Osteoblast (primary cell): ENCODE data around the gene ERRFI1. TPM values are rescaled to one million over a fixed set of nuclear protein-coding genes. Genes with fewer than 3 reads are reported as not detected.

Source experiments
- DNase-seq: peaks from one replicate; pipeline ENCODE4 v3.0.0; 2011; ENCODE audit warnings: low spot score, mixed read lengths; ENCODE audit not compliant: insufficient read length; ENCODE audit errors: missing footprints
- H2AFZ ChIP-seq: 2 replicates; pipeline ENCODE4 v1.6.0; 2011; ENCODE audit warnings: mild to moderate bottlenecking, low read length
- H3K27ac ChIP-seq: 2 replicates; pipeline ENCODE4 v1.5.1; 2011; ENCODE audit warnings: mild to moderate bottlenecking, low read depth, low read length, moderate library complexity
- H3K27me3 ChIP-seq: 2 replicates; pipeline ENCODE4 v1.6.0; 2012; ENCODE audit warnings: mild to moderate bottlenecking, control low read depth, inconsistent platforms, low read length, moderate library complexity; ENCODE audit not compliant: insufficient read depth
- H3K36me3 ChIP-seq: 2 replicates; pipeline ENCODE4 v1.5.1; 2011; ENCODE audit warnings: mild to moderate bottlenecking, low read length, control low read depth, moderate library complexity; ENCODE audit not compliant: insufficient read depth
- H3K4me1 ChIP-seq: 2 replicates; pipeline ENCODE4 v1.5.1; 2011; ENCODE audit warnings: mild to moderate bottlenecking, low read length, control low read depth, moderate library complexity; ENCODE audit not compliant: insufficient read depth
- H3K4me2 ChIP-seq: 2 replicates; pipeline ENCODE4 v1.6.0; 2011; ENCODE audit warnings: mild to moderate bottlenecking, low read length; ENCODE audit not compliant: insufficient read depth
- H3K4me3 ChIP-seq: fragments of 200-600 bp; sonication (generic); 3 replicates; pipeline ENCODE4 v1.5.1; 2012; ENCODE audit warnings: mild to moderate bottlenecking, low read length, inconsistent platforms; ENCODE audit not compliant: insufficient read depth
- H3K79me2 ChIP-seq: 2 replicates; pipeline ENCODE4 v1.6.0; 2012; ENCODE audit warnings: mild to moderate bottlenecking, low read length, control low read depth, inconsistent platforms; ENCODE audit not compliant: insufficient read depth
- H3K9me3 ChIP-seq: 2 replicates; pipeline ENCODE4 v1.5.1; 2011; ENCODE audit warnings: low read depth, low read length, control low read depth
- H4K20me1 ChIP-seq: 2 replicates; pipeline ENCODE4 v1.6.0; 2012; ENCODE audit warnings: mild to moderate bottlenecking, low read length, control low read depth; ENCODE audit not compliant: insufficient read depth
- CTCF ChIP-seq: IDR thresholded peaks from 2 replicates; pipeline ENCODE4 v1.5.1; 2011; ENCODE audit warnings: mild to moderate bottlenecking, low read depth, low read length, moderate library complexity; ENCODE audit errors: extremely low read depth
- total RNA-seq: library from RNA; depleted of rRNA; stranded (reverse); fragments of >200 nt; gene quantifications from 2 replicates; pipeline ENCODE4 v1.2.3, GENCODE V29; 2012

Gene ERRFI1
- total RNA-seq, 1 donor = 69.5 TPM

DNA sequence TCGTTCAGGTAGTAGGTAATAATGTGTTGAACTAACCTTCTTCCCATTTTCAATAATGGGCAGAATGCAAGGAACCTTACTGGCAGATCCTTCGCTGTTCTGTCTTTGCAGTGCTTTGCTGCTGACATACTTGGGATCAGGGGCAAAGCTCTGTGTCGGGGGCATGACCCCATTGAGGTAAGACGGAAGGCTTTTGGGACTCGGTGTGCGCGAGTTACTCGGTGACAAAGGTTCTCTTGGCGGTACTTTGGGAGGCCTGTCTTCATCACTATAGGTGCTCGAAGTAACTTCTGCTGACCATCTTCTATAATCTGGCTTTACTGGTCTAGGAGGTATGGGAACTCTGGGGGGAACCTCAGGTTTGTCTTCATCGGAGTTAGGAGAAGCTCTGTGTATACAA is 12.7 kb downstream of the ERRFI1 start:
- no peaks in the 10 kb centered on the region for H3K27me3 ChIP-seq
- no peaks in the 10 kb centered on the region for H3K9me3 ChIP-seq
- TF ChIP-seq CTCF = no peak
- no peak overlapping the region for H3K4me3 ChIP-seq
- H3K79me2 ChIP-seq = peaks cover 58% of the 10 kb centered on the region
- H2AFZ ChIP-seq = no peak overlapping the region
- H3K4me2 ChIP-seq = no peak overlapping the region
- no peak for DNase-seq
- peak overlapping the region; percentile 14 for H3K27ac ChIP-seq
- H3K4me1 ChIP-seq = peaks cover 40% of the 10 kb centered on the region
- peaks cover 55% of the 10 kb centered on the region for H3K36me3 ChIP-seq
- H4K20me1 ChIP-seq = peaks cover 49% of the 10 kb centered on the region

- Histone ChIP-seq H3K36me3 (peaks cover 55% of the 10 kb centered on the region), H4K20me1 (peaks cover 49% of the 10 kb centered on the region), H3K4me3 (no peak overlapping the region), H3K4me2 (no peak overlapping the region), H3K27ac (peak overlapping the region; percentile 14), H3K27me3 (no peaks in the 10 kb centered on the region), H3K4me1 (peaks cover 36% of the 10 kb centered on the region), H3K9me3 (no peaks in the 10 kb centered on the region), H3K79me2 (peaks cover 55% of the 10 kb centered on the region), H2AFZ (no peak overlapping the region)
- DNase-seq = no peak
- no peak for TF ChIP-seq CTCF
Measured at GRCh38 chr1:8012955-8013354, 13.2 kb downstream of the ERRFI1 start.

- no peak for TF ChIP-seq CTCF
- Histone ChIP-seq H3K4me2 (no peak overlapping the region), H3K79me2 (peaks cover 48% of the 10 kb centered on the region), H3K4me1 (peaks cover 29% of the 10 kb centered on the region), H3K27ac (no peak overlapping the region), H4K20me1 (peaks cover 44% of the 10 kb centered on the region), H3K36me3 (peaks cover 55% of the 10 kb centered on the region), H3K9me3 (no peaks in the 10 kb centered on the region), H3K27me3 (no peaks in the 10 kb centered on the region), H3K4me3 (no peak overlapping the region), H2AFZ (no peak overlapping the region)
- no peak for DNase-seq
Measured at GRCh38 chr1:8011923-8012858, 13.9 kb downstream of the ERRFI1 start.

DNA sequence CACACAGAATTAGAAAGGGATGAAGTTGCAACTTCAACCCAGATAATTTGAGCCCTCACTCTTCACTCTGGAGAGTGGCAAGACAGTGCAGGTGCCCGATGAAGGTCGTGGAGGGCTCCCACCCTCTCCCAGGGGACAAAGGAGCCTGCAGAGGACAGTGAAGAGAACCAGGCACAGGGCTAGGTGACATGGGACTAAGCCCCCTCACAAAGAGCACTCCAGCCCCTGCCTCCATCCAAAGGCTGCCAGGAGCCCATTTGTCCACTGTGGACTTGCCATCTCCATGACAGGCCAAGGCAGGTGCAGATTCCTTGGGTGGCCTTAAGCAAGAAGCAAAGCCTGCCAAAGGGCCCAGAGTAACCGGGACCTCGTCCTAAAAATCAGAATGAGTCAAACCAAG is 15.1 kb downstream of the ERRFI1 start:
- no peak overlapping the region for H3K4me3 ChIP-seq
- no peaks in the 10 kb centered on the region for H3K27me3 ChIP-seq
- peaks cover 40% of the 10 kb centered on the region for H4K20me1 ChIP-seq
- peaks cover 55% of the 10 kb centered on the region for H3K36me3 ChIP-seq
- no peaks in the 10 kb centered on the region for H3K9me3 ChIP-seq
- H2AFZ ChIP-seq = no peak overlapping the region
- DNase-seq = no peak
- no peak for TF ChIP-seq CTCF
- no peak overlapping the region for H3K27ac ChIP-seq
- H3K4me1 ChIP-seq = peaks cover 17% of the 10 kb centered on the region
- H3K79me2 ChIP-seq = peaks cover 36% of the 10 kb centered on the region
- H3K4me2 ChIP-seq = no peak overlapping the region
